ENCODE measurements around the gene PDIA6.

The PDIA6 gene

GRCh38 chr2:10760794-10761504, 51.6 kb downstream of the PDIA6 start:
- DNase-seq, result no peak

GRCh38 chr2:10759151-10759714, 53.4 kb downstream of the PDIA6 start:
- no peak for DNase-seq

- no peak for DNase-seq
These were observed 54.7 kb downstream of the PDIA6 start for GRCh38 chr2:10757814-10758286.

- DNase-seq, result no peak
These were observed 57.0 kb downstream of the PDIA6 start for GRCh38 chr2:10755621-10756020.

GRCh38 chr2:10753876-10754275, 58.7 kb downstream of the PDIA6 start:
- no peak for DNase-seq

- DNase-seq, result no peak
These were observed 59.4 kb downstream of the PDIA6 start for GRCh38 chr2:10753156-10753555.

- DNase-seq, result no peak
These were observed 60.3 kb downstream of the PDIA6 start for GRCh38 chr2:10752236-10752635.

- DNase-seq, result no peak
These were observed 62.0 kb downstream of the PDIA6 start for GRCh38 chr2:10750610-10751009.

- DNase-seq, result no peak
These were observed 69.9 kb downstream of the PDIA6 start for GRCh38 chr2:10742666-10743065.

GRCh38 chr2:10741139-10741538, 71.4 kb downstream of the PDIA6 start:
- DNase-seq, result no peak

GRCh38 chr2:10740226-10740625, 72.4 kb downstream of the PDIA6 start:
- DNase-seq, result no peak

- no peak for DNase-seq
These were observed 74.4 kb downstream of the PDIA6 start for GRCh38 chr2:10738192-10738591.

- no peak for DNase-seq
These were observed 78.6 kb downstream of the PDIA6 start for GRCh38 chr2:10733980-10734379.

- no peak for DNase-seq
These were observed 79.0 kb downstream of the PDIA6 start for GRCh38 chr2:10733566-10733925.
